Mesodermal cell (in vitro differentiated cells): ENCODE results near the gene DCTN5.

Source experiments
- H3K27ac ChIP-seq: 2 replicates; pipeline ENCODE4 v1.7.0; 2013; ENCODE audit warnings: mild to moderate bottlenecking, low read depth, low read length, moderate library complexity; ENCODE audit not compliant: severe bottlenecking
- H3K36me3 ChIP-seq: 2 replicates; pipeline ENCODE4 v1.7.1; 2013; ENCODE audit warnings: mild to moderate bottlenecking, low read length, moderate library complexity; ENCODE audit not compliant: control insufficient read depth, insufficient read depth
- H3K4me1 ChIP-seq: one replicate; pipeline ENCODE4 v1.7.1; 2013; ENCODE audit warnings: mild to moderate bottlenecking, low read length; ENCODE audit not compliant: insufficient read depth, control insufficient read depth, poor library complexity, severe bottlenecking
- H3K4me3 ChIP-seq: 2 replicates; pipeline ENCODE4 v1.7.0; 2013; ENCODE audit warnings: low read length, control low read depth, mild to moderate bottlenecking; ENCODE audit not compliant: insufficient read depth, poor library complexity, severe bottlenecking; ENCODE audit errors: extremely low read depth
- H3K9me3 ChIP-seq: 2 replicates; pipeline ENCODE4 v1.7.1; 2013; ENCODE audit warnings: mild to moderate bottlenecking, low read length, moderate library complexity; ENCODE audit not compliant: control insufficient read depth
- WGBS, 2 experiments: methylation state at CpG; one replicate each; pipeline ENCODE4 v1.1.5; 2013; ENCODE audit warnings: missing lambda C conversion rate in 2 of 2; ENCODE audit not compliant: insufficient coverage in 2 of 2; 5-methylcytosine and 5-hydroxymethylcytosine counted together

Gene DCTN5

DNA sequence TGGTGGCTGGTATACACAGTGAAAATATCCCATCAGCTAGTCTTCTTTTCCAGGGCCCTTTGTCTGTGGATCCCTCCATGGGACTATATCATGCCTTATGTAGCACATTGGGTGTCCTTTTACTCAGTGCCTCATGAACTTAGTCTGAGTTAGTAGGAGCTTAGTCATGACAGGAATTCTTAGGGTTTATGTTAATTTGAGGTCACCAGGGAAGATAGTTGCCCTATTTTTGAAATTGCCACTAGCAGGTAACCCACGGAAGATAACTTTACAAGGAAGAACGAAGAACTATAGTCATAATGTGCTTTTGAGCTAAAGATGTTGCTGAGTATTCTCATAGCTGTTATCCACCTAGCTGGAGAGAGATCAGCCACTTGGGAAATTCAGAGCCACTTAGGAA is 22.7 kb downstream of the DCTN5 start:
- 93 to 100% methylated on average over 1 to 2 of the region's 2 CpGs for WGBS, 2 experiments
- Histone ChIP-seq H3K27ac (no peak overlapping the region), H3K36me3 (peaks cover 96% of the 10 kb centered on the region), H3K9me3 (no peaks in the 10 kb centered on the region), H3K4me3 (no peak overlapping the region), H3K4me1 (no peaks in the 10 kb centered on the region)

DNA sequence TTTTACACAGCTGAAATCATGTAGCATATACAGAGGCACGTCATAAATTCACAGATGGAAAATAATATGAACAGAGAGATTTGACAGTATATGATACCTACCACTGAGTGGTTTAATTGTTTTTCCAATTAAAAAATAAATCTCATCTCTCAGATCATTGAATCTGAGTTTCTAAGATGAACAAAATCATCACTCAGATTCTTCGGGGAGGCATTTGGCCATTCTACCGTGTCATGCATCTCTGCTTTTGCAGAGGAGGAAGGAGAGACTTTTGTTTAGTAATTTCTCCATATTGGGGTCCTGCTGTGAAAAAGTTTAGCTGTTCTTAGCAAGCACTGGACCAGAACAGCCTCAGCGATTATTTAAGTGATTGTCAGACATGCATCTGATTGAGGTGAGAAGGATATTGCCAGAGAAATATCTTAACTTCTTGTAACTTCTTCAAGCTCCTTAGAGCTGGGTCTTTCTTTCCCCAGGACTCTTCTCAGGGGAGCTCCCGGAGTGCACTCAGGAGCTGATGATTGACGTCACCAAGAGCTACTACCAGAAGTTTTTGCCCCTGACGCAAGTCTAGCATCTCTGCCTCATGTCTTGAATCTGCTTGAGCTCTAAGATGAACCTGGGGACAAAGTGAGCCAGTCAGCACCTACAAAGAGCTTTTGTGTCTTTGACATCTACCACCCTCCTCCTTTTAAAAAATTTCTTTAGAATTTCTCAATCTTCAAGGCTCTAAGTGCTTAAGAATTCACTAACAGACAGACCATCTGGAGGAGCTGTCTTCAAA is 25.5 kb downstream of the DCTN5 start:
- no peak overlapping the region for H3K27ac ChIP-seq
- H3K4me1 ChIP-seq, result no peaks in the 10 kb centered on the region
- H3K4me3 ChIP-seq, result no peak overlapping the region
- no peaks in the 10 kb centered on the region for H3K9me3 ChIP-seq
- peaks cover 94% of the 10 kb centered on the region for H3K36me3 ChIP-seq
- WGBS, 2 experiments, result 97 to 100% methylated on average over 5 to 6 of the region's 7 CpGs

DNA sequence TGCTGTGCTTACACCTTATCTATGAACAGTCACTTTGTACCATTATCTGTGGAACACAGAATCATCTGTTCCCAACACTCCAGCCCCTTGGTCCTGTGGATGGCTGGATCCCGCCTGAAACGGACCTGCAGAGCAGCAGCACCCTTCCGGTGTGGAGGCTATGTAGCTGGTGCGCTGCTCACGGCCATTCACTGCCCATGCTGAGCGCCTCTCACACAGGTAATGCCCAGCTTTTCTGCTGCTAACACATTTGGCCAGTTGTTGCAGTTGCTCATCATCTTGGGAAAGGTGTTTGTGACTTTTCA is 26.0 kb downstream of the DCTN5 start:
- Histone ChIP-seq H3K36me3 (peaks cover 94% of the 10 kb centered on the region), H3K4me1 (no peaks in the 10 kb centered on the region), H3K4me3 (no peak overlapping the region), H3K27ac (no peak overlapping the region), H3K9me3 (no peaks in the 10 kb centered on the region)
- 95 to 100% methylated on average over 4 to 6 of the region's 6 CpGs for WGBS, 2 experiments

DNA sequence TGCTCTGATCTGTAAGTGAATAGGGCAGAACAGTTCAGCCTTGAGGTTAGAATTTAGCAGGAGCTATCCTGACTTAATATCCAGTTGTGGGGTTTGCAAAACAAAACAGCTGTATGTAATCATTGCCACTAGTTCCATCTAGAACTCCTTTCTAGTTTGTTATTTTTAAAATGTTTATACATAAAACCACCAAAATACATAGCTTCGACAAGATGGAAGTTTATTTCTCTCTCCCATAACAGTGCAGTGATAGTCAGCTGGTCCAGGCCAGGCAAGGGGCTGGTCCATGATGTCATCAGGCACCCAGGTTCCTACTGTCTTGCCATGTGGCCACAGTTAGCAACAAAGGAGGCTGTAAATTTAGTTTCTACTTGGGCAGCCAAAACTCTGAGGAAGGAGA is 27.0 kb downstream of the DCTN5 start:
- peaks cover 89% of the 10 kb centered on the region for H3K36me3 ChIP-seq
- no peaks in the 10 kb centered on the region for H3K4me1 ChIP-seq
- no peak overlapping the region for H3K4me3 ChIP-seq
- no CpG with 5 or more reads among the region's 1 CpG for WGBS, 2 experiments
- H3K27ac ChIP-seq, result no peak overlapping the region
- no peaks in the 10 kb centered on the region for H3K9me3 ChIP-seq

DNA sequence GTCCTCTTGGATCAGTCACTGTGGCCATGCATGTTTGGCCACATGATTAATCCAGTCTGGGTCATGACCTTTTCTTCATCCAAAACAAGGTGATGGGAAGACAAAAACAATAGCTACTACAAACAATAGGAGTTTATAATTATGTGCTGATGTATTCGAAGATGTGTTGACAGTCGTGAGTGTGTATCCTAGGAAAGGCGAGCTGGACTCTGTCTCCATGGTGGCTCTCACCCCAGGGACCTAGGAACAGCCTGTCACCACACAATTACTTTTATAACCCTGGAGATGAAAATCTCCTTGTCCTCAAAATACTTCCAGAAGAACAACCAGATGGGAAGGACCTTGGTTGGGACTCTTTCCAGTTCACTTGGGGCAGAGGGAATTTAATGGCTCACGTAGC is 27.6 kb downstream of the DCTN5 start:
- Histone ChIP-seq H3K9me3 (no peaks in the 10 kb centered on the region), H3K27ac (no peak overlapping the region), H3K4me1 (no peaks in the 10 kb centered on the region), H3K4me3 (no peak overlapping the region), H3K36me3 (peaks cover 89% of the 10 kb centered on the region)
- WGBS, 2 experiments, result 97% methylated on average over 3 of the region's 4 CpGs; no CpG with 5 or more reads in 1 of the 2 experiments

DNA sequence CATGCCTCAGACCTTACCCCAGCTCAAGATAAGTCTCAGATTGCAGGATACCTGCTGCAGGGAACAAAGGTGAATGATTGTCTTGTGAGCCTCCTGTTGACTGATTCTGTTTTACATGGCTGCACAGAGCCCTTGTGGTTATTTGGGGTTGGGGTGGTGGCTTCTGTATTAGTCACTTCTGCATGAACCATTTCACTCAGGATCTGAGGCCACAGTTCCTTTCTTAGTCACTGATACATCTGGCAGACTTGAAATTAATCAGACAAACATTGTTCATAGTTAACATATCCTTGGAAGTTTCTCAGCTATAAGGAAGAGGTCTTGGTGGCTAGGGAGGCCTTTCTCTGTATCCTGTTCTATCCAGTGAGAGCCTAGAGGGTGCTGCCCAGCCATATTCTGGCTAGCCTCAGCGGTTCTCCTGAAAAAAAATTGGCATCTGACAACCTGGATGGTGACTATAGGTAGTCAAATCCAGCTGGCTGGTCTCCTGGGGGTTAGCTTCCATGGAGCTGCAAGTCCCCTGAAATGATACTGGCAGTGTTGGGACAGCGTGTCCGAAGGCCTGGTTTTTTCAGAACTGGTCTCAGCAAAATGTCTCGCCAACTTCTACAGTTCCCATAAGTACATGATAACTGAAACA is 29.0 kb downstream of the DCTN5 start:
- Histone ChIP-seq H3K27ac (no peak overlapping the region), H3K4me3 (no peak overlapping the region), H3K9me3 (no peaks in the 10 kb centered on the region), H3K4me1 (no peaks in the 10 kb centered on the region), H3K36me3 (peaks cover 87% of the 10 kb centered on the region)
- WGBS, 2 experiments, result 94 to 100% methylated on average over 1 to 3 of the region's 4 CpGs

DNA sequence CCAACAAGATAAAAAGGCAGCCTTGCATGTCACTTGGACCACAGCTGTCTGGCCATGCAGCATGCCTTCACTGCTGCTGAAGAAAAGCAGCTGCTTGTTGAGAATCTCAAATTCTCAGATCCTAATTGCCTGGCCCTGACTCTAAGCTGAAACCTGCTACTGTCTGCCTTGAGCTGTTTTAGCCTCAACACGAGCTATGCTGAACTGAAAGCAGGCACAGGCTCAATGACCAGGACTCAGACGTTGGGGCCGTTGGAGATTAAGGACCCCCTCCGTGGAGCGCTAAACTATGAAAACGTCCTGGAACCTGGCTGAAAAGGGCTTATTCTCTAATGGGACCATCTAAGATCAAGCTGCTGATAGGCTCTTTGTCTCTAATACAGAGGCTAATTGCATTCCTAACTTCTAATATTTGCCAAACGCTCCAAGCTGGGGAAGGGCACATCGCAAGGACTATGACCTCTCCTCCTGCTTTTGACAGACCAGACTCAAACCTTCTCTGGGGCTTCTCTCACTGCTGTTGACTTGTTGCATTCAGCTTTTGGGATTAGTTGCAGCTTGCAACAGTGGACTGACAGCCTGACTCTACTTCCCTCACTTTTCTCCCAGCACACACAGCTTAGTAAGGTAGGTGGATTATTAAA is 32.8 kb downstream of the DCTN5 start:
- Histone ChIP-seq H3K4me1 (no peaks in the 10 kb centered on the region), H3K9me3 (no peaks in the 10 kb centered on the region), H3K27ac (peak overlapping the region; percentile 16), H3K4me3 (no peak overlapping the region), H3K36me3 (peaks cover 65% of the 10 kb centered on the region)
- WGBS, 2 experiments, result 85 to 91% methylated on average over 6 to 8 of the region's 8 CpGs

DNA sequence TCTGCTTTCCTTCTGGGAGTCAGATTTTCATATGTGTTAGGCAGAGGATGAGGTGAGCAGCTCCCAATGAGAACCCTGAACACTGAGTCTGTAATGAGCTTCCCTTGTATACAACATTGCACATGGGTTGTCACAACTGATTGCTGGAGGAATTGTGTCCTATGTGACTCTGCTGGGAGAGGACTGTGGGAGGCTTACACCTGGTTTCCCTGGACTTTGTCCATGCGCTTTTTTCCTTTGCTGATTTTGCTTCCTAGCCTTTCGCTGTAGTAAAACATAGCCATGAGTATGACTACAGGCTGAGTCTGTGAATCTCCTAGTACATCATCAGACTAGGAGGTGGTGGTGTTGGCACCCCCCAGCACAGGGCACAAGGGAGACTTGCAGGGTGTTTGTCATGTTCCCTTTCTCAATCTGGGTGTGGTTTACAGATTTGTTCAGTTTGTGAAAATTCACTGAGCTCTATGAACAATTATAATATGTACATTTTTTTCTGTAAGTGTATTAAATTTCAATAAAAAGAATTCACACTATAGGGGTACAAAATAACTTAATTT is 35.7 kb downstream of the DCTN5 start:
- no peak overlapping the region for H3K4me3 ChIP-seq
- no peak overlapping the region for H3K27ac ChIP-seq
- H3K4me1 ChIP-seq, result peaks cover 14% of the 10 kb centered on the region
- H3K36me3 ChIP-seq, result peaks cover 63% of the 10 kb centered on the region
- no peaks in the 10 kb centered on the region for H3K9me3 ChIP-seq
- 75 to 94% methylated on average over 1 to 2 of the region's 2 CpGs for WGBS, 2 experiments

DNA sequence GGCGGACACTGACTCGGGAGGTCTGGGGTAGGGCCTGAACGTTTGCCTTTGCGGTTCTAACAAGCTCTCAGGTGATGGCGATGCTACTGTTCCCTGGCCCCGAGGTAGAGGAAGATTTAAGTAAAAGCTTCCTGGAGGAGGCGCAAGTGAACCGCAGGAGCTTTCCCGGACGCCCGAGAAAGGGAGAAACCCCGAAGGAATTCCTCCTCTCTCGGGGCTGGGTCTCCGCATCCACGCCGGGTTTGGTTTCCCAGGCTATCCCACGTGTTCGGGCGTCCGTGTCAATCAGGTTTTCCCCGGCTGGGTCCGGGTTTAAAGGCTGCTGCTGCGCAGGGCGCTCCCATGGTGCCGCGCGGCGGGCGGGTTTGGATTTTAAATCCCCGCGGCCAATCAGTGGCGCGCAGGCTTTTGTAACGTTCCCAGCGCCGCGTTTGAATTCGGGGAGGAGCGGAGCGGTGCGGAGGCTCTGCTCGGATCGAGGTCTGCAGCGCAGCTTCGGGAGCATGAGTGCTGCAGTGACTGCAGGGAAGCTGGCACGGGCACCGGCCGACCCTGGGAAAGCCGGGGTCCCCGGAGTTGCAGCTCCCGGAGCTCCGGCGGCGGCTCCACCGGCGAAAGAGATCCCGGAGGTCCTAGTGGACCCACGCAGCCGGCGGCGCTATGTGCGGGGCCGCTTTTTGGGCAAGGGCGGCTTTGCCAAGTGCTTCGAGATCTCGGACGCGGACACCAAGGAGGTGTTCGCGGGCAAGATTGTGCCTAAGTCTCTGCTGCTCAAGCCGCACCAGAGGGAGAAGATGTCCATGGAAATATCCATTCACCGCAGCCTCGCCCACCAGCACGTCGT is 37.4 kb downstream of the DCTN5 start, which contains the start of gene PLK1:
TSS of gene PLK1 (plus strand) at position 460 of the 844 bp plus-strand sequence. CDS start at position 504, 44 bp downstream.
- Histone ChIP-seq H3K27ac (peak within 1 kb of the TSS; percentile 73), H3K4me3 (peak within 1 kb of the TSS; percentile 82), H3K36me3 (peaks cover 69% of the 10 kb centered on the region), H3K9me3 (no peaks in the 10 kb centered on the region), H3K4me1 (peaks cover 14% of the 10 kb centered on the region)
- 2% methylated on average over 63 of the region's 75 CpGs for WGBS, 2 experiments

DNA sequence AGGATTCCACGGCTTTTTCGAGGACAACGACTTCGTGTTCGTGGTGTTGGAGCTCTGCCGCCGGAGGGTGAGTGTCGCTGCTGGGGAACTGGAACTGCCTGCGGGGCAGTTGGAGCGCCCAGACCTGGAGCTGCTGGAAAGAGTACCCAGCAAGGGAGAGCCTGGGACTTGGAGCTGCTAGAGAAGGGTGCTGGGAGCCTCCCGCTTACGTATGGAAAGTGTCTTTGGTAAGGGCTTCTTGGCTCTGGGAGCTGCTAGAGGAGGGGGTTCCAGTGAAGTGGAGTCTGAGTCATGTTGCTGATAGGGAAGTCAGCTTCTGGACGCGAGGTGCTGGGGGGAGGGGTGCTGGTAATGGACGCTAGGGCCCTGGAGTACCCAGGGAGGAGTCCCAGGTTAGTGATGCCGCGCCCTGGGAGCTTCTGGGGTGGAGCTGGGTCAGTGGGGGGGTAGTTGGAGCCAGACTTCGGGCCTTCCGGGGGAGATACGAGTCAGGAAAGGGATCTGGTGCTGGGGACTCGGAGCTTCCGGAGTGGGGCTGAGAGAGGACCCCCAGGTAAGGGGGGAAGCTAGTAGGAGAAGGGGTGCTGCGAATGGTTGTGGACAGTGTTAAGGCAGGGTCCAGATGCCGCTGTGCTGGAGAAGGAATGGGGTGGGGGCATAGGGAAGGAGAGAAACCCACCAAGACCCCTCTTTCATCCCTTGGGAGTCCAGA is 38.2 kb downstream of the DCTN5 start:
- WGBS, 2 experiments, result 0% methylated on average over 18 to 23 of the region's 24 CpGs
- H3K36me3 ChIP-seq, result peaks cover 70% of the 10 kb centered on the region

More for the DNA sequence above, 38.2 kb downstream of the DCTN5 start:
- no peaks in the 10 kb centered on the region for H3K9me3 ChIP-seq
- peak overlapping the region; percentile 73 for H3K27ac ChIP-seq
- H3K4me1 ChIP-seq, result peaks cover 14% of the 10 kb centered on the region
- peak overlapping the region; percentile 82 for H3K4me3 ChIP-seq
